Esophagus squamous epithelium (tissue), 4 donors: Measurements from ENCODE around the gene PCSK9.

Experiments used
- CTCF ChIP-seq, 6 experiments: fragments of 450-650 bp in 4 of 6; fragments of 200-600 bp in 2 of 6; sonication (generic) in 2 of 6; IDR thresholded peaks; one replicate each; pipeline ENCODE4 v1.5.1; 2016 to 2019; ENCODE audit warnings: antibody characterized with exemption in 6 of 6, mild to moderate bottlenecking in 4 of 6, moderate library complexity in 4 of 6
- POLR2A ChIP-seq, 4 donors: fragments of 450-650 bp; IDR thresholded peaks; one replicate each; pipeline ENCODE4 v1.6.1; 2017; ENCODE audit warnings: antibody characterized with exemption in 4 of 4, mild to moderate bottlenecking in 4 of 4, moderate library complexity in 3 of 4

- TF ChIP-seq CTCF (IDR thresholded peaks at IDR 0.05) (no peak), POLR2A (IDR thresholded peaks at IDR 0.05) (no peak)
Observed at GRCh38 chr1:54990916-54991315, 48.4 kb upstream of the PCSK9 start.
